HG03439 (cell line): ENCODE measurements around the gene FGF14.

ENCODE experiments used
- ATAC-seq: cut with Tn5 transposase; IDR thresholded peaks from one replicate; pipeline ENCODE4 v1.9.1; 2021; ENCODE audit warnings: mild to moderate bottlenecking, moderate library complexity; ENCODE audit not compliant: unreplicated experiment

The FGF14 gene

GRCh38 chr13:102002287-102002686 lies 399.6 kb downstream of the FGF14 start:
- ATAC-seq = no peak

GRCh38 chr13:102000764-102001163 lies 401.1 kb downstream of the FGF14 start:
- no peak for ATAC-seq

- no peak for ATAC-seq
Observed at GRCh38 chr13:101998129-101998528, 403.7 kb downstream of the FGF14 start.

GRCh38 chr13:101996954-101997353 lies 404.9 kb downstream of the FGF14 start:
- no peak for ATAC-seq

- no peak for ATAC-seq
Observed at GRCh38 chr13:101989798-101990350, 412.0 kb downstream of the FGF14 start.

GRCh38 chr13:101988140-101988539 lies 413.7 kb downstream of the FGF14 start:
- no peak for ATAC-seq

GRCh38 chr13:101986316-101986715 lies 415.5 kb downstream of the FGF14 start:
- ATAC-seq = no peak

- no peak for ATAC-seq
Observed at GRCh38 chr13:101985321-101985720, 416.5 kb downstream of the FGF14 start.

- ATAC-seq = no peak
Observed at GRCh38 chr13:101982903-101983302, 418.9 kb downstream of the FGF14 start.

GRCh38 chr13:101979825-101980224 lies 422.0 kb downstream of the FGF14 start:
- no peak for ATAC-seq

GRCh38 chr13:101978552-101979315 lies 423.1 kb downstream of the FGF14 start:
- ATAC-seq = no peak

- no peak for ATAC-seq
Observed at GRCh38 chr13:101977475-101977874, 424.4 kb downstream of the FGF14 start.

- ATAC-seq = no peak
Observed at GRCh38 chr13:101972191-101972590, 429.7 kb downstream of the FGF14 start.

GRCh38 chr13:101970341-101970740 lies 431.5 kb downstream of the FGF14 start:
- no peak for ATAC-seq

- no peak for ATAC-seq
Observed at GRCh38 chr13:101967781-101968180, 434.1 kb downstream of the FGF14 start.

GRCh38 chr13:101967216-101967615 lies 434.6 kb downstream of the FGF14 start:
- ATAC-seq = no peak

GRCh38 chr13:101965096-101965495 lies 436.8 kb downstream of the FGF14 start:
- no peak for ATAC-seq

- ATAC-seq = no peak
Observed at GRCh38 chr13:101959016-101959415, 442.8 kb downstream of the FGF14 start.

GRCh38 chr13:101955764-101956163 lies 446.1 kb downstream of the FGF14 start:
- no peak for ATAC-seq

- ATAC-seq = no peak
Observed at GRCh38 chr13:101951114-101951513, 450.7 kb downstream of the FGF14 start.

- no peak for ATAC-seq
Observed at GRCh38 chr13:101949681-101950080, 452.2 kb downstream of the FGF14 start.

- ATAC-seq = no peak
Observed at GRCh38 chr13:101946401-101946800, 455.4 kb downstream of the FGF14 start.

GRCh38 chr13:101945435-101945834 lies 456.4 kb downstream of the FGF14 start:
- ATAC-seq = no peak
